Measurements from ENCODE around the gene ZNF740. TPM values are rescaled to one million over a fixed set of nuclear protein-coding genes. Genes with fewer than 3 reads are reported as not detected.
"Not testable (repeated sequence)": the region's sequence is repeated elsewhere in the genome, so short reads cannot be mapped to it uniquely, and the experiment has no call there.

ZNF740 gene
- polyA plus RNA-seq, 2 donors: 4.7 to 5.3 TPM

DNA sequence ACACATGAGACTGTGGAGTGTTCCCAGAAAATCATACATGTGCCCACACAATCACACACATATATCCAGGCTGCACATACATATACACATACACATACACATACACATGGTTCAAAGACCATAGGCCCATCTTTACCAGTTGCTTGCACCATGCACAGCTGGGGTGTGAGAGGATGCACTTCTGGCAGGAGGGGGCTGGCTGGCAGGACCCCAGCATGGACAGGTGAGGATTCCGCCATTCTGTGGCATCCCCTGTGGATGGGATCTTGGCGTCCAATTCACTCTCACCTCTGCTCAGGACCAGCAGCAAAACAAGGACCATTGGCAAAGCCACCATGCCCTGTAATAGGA is 19.6 kb downstream of the ZNF740 start:
- peaks cover 4 to 6% of the 10 kb centered on the region in 2 donors for H3K36me3 ChIP-seq (ENCODE audit: control insufficient read depth in 2 of 2, insufficient read depth in 2 of 2, low read length in 1 of 2)
- no peaks in the 10 kb centered on the region for H3K27me3 ChIP-seq (ENCODE audit: control insufficient read depth in 1 of 2, insufficient read depth in 2 of 2, low read length in 2 of 2)
- 77 to 93% methylated on average over 2 of the region's 2 CpGs for WGBS, 2 donors
- H3K4me3 ChIP-seq (ENCODE audit: low read depth in 1 of 2, low read length in 2 of 2): no peak overlapping the region
- H3K9me3 ChIP-seq (ENCODE audit: control insufficient read depth in 2 of 2, insufficient read depth in 1 of 2, low read depth in 1 of 2, low read length in 1 of 2): no peaks in the 10 kb centered on the region
- peaks cover 0 to 3% of the 10 kb centered on the region in 2 donors for H3K4me1 ChIP-seq (ENCODE audit: control insufficient read depth in 2 of 2, insufficient read depth in 2 of 2, low read length in 1 of 2)
- no peak overlapping the region for H3K27ac ChIP-seq (ENCODE audit: low read depth in 2 of 2, low read length in 1 of 2)

DNA sequence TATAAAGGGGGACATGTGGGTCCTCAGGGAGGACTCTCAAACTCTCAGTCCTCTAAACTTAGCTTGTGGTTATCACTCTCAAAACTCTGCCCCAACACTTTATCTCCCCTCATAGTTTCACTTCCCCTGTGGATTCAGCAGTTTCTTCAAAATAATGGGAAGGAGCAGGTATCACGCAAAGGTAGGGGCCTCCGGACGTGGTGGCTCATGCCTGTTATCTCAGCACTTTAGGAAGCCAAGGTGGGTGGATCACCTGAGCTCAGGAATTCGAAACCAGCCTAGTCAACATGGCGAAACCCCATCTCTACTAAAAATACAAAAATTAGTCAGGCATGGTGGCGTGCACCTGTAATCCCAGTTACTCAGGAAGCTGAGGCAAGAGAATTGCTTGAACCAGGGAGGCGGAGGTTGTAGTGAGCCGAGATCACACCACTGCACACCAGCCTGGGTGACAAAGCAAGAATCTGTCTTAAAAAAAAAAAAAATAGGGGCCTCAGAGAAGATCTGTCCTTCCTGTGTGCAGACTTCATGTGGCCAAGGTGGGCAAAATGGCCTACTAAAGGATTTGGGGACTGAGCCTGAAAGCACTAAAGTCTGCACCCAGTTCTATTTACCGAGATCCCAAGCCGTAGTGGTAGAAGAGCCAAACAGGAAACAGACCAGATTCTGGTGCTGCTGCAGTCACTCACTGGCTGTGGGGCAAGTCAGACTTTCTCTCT is 20.1 kb downstream of the ZNF740 start:
- Histone ChIP-seq H3K9me3 (ENCODE audit: control insufficient read depth in 2 of 2, insufficient read depth in 1 of 2, low read depth in 1 of 2, low read length in 1 of 2) (no peaks in the 10 kb centered on the region), H3K36me3 (ENCODE audit: control insufficient read depth in 2 of 2, insufficient read depth in 2 of 2, low read length in 1 of 2) (peaks cover 4 to 6% of the 10 kb centered on the region in 2 donors), H3K27me3 (ENCODE audit: control insufficient read depth in 1 of 2, insufficient read depth in 2 of 2, low read length in 2 of 2) (no peaks in the 10 kb centered on the region), H3K27ac (ENCODE audit: low read depth in 2 of 2, low read length in 1 of 2) (no peak overlapping the region), H3K4me1 (ENCODE audit: control insufficient read depth in 2 of 2, insufficient read depth in 2 of 2, low read length in 1 of 2) (peaks cover 0 to 3% of the 10 kb centered on the region in 2 donors), H3K4me3 (ENCODE audit: low read depth in 1 of 2, low read length in 2 of 2) (no peak overlapping the region)
- WGBS, 2 donors: 71 to 76% methylated on average over 10 of the region's 10 CpGs

DNA sequence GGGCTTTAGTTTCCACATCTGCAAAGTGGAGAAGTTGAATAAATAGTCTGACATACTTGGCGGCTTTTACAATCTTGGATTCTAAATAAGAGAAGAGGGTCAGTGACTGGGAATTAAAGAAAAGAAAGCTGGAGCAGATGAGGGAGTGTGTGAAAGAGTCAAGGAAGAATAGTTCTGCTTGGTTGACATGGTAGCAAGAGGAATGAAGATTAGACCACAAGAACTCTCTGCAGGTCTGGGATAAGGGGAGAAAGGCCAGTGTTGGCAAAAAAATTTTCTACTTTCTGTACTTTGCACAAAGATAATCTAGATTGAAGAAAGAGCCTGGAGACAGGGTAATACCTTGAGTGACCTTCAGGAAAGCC is 20.6 kb downstream of the ZNF740 start:
- H3K36me3 ChIP-seq (ENCODE audit: control insufficient read depth in 2 of 2, insufficient read depth in 2 of 2, low read length in 1 of 2): peaks cover 4 to 6% of the 10 kb centered on the region in 2 donors
- H3K27me3 ChIP-seq (ENCODE audit: control insufficient read depth in 1 of 2, insufficient read depth in 2 of 2, low read length in 2 of 2): no peaks in the 10 kb centered on the region
- H3K4me1 ChIP-seq (ENCODE audit: control insufficient read depth in 2 of 2, insufficient read depth in 2 of 2, low read length in 1 of 2): peaks cover 0 to 3% of the 10 kb centered on the region in 2 donors
- no peaks in the 10 kb centered on the region for H3K9me3 ChIP-seq (ENCODE audit: control insufficient read depth in 2 of 2, insufficient read depth in 1 of 2, low read depth in 1 of 2, low read length in 1 of 2)
- no peak overlapping the region for H3K27ac ChIP-seq (ENCODE audit: low read depth in 2 of 2, low read length in 1 of 2)
- H3K4me3 ChIP-seq (ENCODE audit: low read depth in 1 of 2, low read length in 2 of 2): no peak overlapping the region
- WGBS, 2 donors: 69% methylated on average over 1 of the region's 1 CpG

DNA sequence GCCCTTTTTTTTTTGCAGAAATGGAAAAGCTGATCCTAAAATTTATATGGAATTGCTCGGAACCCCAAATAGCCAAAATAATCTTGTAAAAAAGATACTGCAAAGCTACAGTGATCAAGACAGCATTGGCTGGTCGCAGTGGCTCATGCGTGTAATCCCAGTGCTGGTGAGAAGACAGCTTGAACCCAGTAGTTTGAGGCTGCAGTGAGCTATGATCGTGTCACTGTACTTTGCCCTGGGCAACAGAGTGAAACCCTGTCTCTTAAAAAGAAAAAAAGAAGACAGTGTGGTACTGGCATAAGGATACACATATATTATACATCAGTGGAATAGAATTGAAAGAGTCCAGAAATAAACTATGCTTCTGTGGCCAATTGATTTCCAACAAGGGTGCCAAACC is 21.1 kb downstream of the ZNF740 start:
- no peak overlapping the region for H3K27ac ChIP-seq (ENCODE audit: low read depth in 2 of 2, low read length in 1 of 2)
- no peaks in the 10 kb centered on the region for H3K27me3 ChIP-seq (ENCODE audit: control insufficient read depth in 1 of 2, insufficient read depth in 2 of 2, low read length in 2 of 2)
- no peaks in the 10 kb centered on the region for H3K9me3 ChIP-seq (ENCODE audit: control insufficient read depth in 2 of 2, insufficient read depth in 1 of 2, low read depth in 1 of 2, low read length in 1 of 2)
- WGBS, 2 donors: 85 to 87% methylated on average over 4 of the region's 4 CpGs
- H3K36me3 ChIP-seq (ENCODE audit: control insufficient read depth in 2 of 2, insufficient read depth in 2 of 2, low read length in 1 of 2): peaks cover 4 to 6% of the 10 kb centered on the region in 2 donors
- H3K4me1 ChIP-seq (ENCODE audit: control insufficient read depth in 2 of 2, insufficient read depth in 2 of 2, low read length in 1 of 2): peaks cover 0 to 4% of the 10 kb centered on the region in 2 donors
- H3K4me3 ChIP-seq (ENCODE audit: low read depth in 1 of 2, low read length in 2 of 2): no peak overlapping the region

DNA sequence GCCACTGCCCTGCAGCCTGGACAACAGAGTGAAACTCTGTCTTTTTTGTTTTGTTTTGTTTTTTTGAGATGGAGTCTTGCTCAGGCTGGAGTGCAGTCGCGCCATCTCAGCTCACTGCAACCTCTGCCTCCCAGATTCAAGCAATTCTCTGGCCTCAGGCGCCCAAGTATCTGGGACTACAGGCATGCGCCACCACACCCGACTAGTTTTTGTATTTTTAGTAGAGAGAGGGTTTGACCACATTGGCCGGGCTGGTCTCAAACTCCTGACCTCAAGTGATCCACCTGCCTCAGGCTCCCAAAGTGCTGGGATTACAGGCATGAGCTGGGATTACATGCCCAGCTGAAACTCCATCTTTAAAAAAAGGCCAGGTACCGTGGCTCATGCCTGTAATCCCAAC is 21.8 kb downstream of the ZNF740 start:
- 80 to 89% methylated on average over 7 of the region's 7 CpGs for WGBS, 2 donors
- H3K27me3 ChIP-seq (ENCODE audit: control insufficient read depth in 1 of 2, insufficient read depth in 2 of 2, low read length in 2 of 2); H3K36me3 ChIP-seq (ENCODE audit: control insufficient read depth in 2 of 2, insufficient read depth in 2 of 2, low read length in 1 of 2); H3K27ac ChIP-seq (ENCODE audit: low read depth in 2 of 2, low read length in 1 of 2); H3K9me3 ChIP-seq (ENCODE audit: control insufficient read depth in 2 of 2, insufficient read depth in 1 of 2, low read depth in 1 of 2, low read length in 1 of 2); H3K4me1 ChIP-seq (ENCODE audit: control insufficient read depth in 2 of 2, insufficient read depth in 2 of 2, low read length in 1 of 2); H3K4me3 ChIP-seq (ENCODE audit: low read depth in 1 of 2, low read length in 2 of 2): not testable (repeated sequence)

DNA sequence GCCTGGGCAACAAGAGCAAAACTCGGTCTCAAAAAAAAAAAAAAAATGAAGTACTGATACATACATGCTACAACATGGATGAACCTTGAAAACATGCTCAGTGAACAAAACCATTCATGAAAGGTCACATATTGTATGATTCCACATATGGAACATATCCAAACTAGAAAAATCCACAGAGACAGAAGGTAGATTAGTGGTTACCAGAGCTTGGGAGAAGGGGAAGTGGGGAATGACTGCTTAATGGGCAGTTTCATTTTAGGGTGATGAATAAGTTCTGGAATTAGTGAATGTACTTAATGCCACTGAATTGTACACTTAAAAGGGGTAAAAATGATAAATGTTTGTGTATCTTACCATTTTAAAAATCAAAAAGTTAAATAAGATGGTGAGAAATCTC is 23.8 kb downstream of the ZNF740 start:
- Histone ChIP-seq H3K27ac (ENCODE audit: low read depth in 2 of 2, low read length in 1 of 2) (no peak overlapping the region), H3K36me3 (ENCODE audit: control insufficient read depth in 2 of 2, insufficient read depth in 2 of 2, low read length in 1 of 2) (peaks cover 0 to 4% of the 10 kb centered on the region in 2 donors), H3K27me3 (ENCODE audit: control insufficient read depth in 1 of 2, insufficient read depth in 2 of 2, low read length in 2 of 2) (no peaks in the 10 kb centered on the region), H3K4me3 (ENCODE audit: low read depth in 1 of 2, low read length in 2 of 2) (no peak overlapping the region), H3K4me1 (ENCODE audit: control insufficient read depth in 2 of 2, insufficient read depth in 2 of 2, low read length in 1 of 2) (peaks cover 3 to 4% of the 10 kb centered on the region in 2 donors), H3K9me3 (ENCODE audit: control insufficient read depth in 2 of 2, insufficient read depth in 1 of 2, low read depth in 1 of 2, low read length in 1 of 2) (no peaks in the 10 kb centered on the region)
- WGBS, 2 donors: 97 to 100% methylated on average over 1 of the region's 1 CpG

DNA sequence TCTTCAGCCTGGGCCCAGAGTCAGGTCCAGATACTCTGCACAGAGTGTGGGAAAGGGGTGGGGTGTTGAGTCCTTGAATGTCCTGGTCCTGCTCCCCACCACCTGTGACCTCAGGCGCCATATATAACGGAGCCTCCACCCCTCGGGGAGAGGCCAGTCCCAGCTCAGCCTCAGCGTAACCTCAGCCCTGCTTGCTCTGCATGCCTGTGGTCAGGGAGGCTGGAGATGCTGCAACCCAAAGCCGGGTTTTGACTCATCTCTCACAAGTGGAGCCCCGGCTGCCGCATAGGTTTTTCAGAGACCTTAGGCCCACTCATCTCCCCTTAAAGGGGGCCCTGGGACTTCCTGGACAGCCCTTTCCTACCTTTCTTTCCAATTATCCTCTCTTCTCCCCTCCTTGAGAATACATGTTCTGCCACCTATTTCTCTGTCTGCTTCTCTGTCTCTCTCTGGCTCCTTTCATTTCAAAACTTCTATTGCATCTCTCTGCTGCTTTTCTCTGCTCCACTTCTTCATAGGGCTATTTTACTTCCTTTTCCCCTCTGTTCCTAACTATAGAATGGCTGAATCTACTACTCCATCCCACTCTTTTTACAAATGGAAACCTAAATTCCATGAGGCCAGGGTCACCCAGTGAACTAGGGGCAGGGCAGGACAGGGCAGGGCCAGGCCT is 25.4 kb downstream of the ZNF740 start:
- Histone ChIP-seq H3K9me3 (ENCODE audit: control insufficient read depth in 2 of 2, insufficient read depth in 1 of 2, low read depth in 1 of 2, low read length in 1 of 2) (no peaks in the 10 kb centered on the region), H3K27me3 (ENCODE audit: control insufficient read depth in 1 of 2, insufficient read depth in 2 of 2, low read length in 2 of 2) (no peaks in the 10 kb centered on the region), H3K27ac (ENCODE audit: low read depth in 2 of 2, low read length in 1 of 2) (peak overlapping the region in 1 of 2 donors; percentile 60), H3K36me3 (ENCODE audit: control insufficient read depth in 2 of 2, insufficient read depth in 2 of 2, low read length in 1 of 2) (peaks cover 5 to 7% of the 10 kb centered on the region in 2 donors), H3K4me3 (ENCODE audit: low read depth in 1 of 2, low read length in 2 of 2) (no peak overlapping the region), H3K4me1 (ENCODE audit: control insufficient read depth in 2 of 2, insufficient read depth in 2 of 2, low read length in 1 of 2) (peaks cover 3 to 4% of the 10 kb centered on the region in 2 donors)
- WGBS, 2 donors: 66 to 72% methylated on average over 7 of the region's 7 CpGs

DNA sequence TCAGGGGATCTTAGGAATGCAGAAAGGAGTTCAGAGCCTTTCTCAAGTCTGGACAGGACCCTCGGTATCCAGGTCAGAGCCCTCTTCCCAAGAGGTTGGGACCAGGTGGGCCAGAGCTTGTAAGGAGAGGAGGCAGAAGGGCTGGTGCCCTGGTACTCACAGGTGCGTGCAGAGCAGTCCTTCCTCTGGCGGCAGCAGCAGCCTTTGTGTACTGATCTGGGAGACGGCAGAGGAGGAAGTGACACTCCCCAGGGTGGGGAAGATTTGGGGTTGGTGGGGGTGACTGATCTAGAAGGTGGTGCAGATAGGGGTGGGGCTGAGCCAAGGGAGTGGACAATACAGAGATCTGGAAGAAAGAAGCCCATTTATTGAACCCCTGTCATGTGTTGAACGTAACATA is 26.5 kb downstream of the ZNF740 start, which contains the start of gene ITGB7:
Gene ITGB7 (minus strand): TSS at position 210 of the 400 bp plus-strand sequence. CDS start 6,808 bp downstream, outside the sequence.
- H3K4me1 ChIP-seq (ENCODE audit: control insufficient read depth in 2 of 2, insufficient read depth in 2 of 2, low read length in 1 of 2): peaks cover 3 to 4% of the 10 kb centered on the region in 2 donors
- H3K4me3 ChIP-seq (ENCODE audit: low read depth in 1 of 2, low read length in 2 of 2): peak within 1 kb of the TSS in 1 of 2 donors; percentile 27
- 29 to 43% methylated on average over 5 of the region's 5 CpGs for WGBS, 2 donors
- H3K36me3 ChIP-seq (ENCODE audit: control insufficient read depth in 2 of 2, insufficient read depth in 2 of 2, low read length in 1 of 2): peaks cover 15 to 18% of the 10 kb centered on the region in 2 donors
- H3K27ac ChIP-seq (ENCODE audit: low read depth in 2 of 2, low read length in 1 of 2): peak within 1 kb of the TSS; percentile 56 to 60
- H3K27me3 ChIP-seq (ENCODE audit: control insufficient read depth in 1 of 2, insufficient read depth in 2 of 2, low read length in 2 of 2): no peaks in the 10 kb centered on the region
- H3K9me3 ChIP-seq (ENCODE audit: control insufficient read depth in 2 of 2, insufficient read depth in 1 of 2, low read depth in 1 of 2, low read length in 1 of 2): peaks cover 0 to 3% of the 10 kb centered on the region in 2 donors

DNA sequence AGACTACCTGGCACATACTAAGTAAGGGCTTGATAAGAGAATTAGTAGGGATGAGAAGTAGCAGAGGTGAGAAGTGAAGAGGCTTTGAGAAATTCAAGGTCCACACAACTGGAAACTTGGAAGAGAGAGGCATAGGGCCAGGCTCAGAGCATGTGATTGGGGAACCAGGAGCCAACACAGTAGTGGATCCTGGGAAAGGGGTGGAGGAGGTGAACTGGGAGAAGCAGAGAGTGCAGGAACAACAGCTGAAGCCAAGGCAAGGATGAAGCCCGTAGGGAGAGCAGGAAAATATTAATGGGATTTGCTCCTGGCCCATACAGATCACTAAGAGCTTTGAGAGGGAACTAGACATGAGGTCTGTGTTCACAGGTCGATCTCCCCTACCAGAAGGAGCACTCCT is 27.9 kb downstream of the ZNF740 start:
- 44 to 57% methylated on average over 2 of the region's 2 CpGs for WGBS, 2 donors
- Histone ChIP-seq H3K27me3 (ENCODE audit: control insufficient read depth in 1 of 2, insufficient read depth in 2 of 2, low read length in 2 of 2) (no peaks in the 10 kb centered on the region), H3K27ac (ENCODE audit: low read depth in 2 of 2, low read length in 1 of 2) (peak overlapping the region in 1 of 2 donors; percentile 57), H3K4me1 (ENCODE audit: control insufficient read depth in 2 of 2, insufficient read depth in 2 of 2, low read length in 1 of 2) (peaks cover 3 to 4% of the 10 kb centered on the region in 2 donors), H3K9me3 (ENCODE audit: control insufficient read depth in 2 of 2, insufficient read depth in 1 of 2, low read depth in 1 of 2, low read length in 1 of 2) (peaks cover 0 to 3% of the 10 kb centered on the region in 2 donors), H3K36me3 (ENCODE audit: control insufficient read depth in 2 of 2, insufficient read depth in 2 of 2, low read length in 1 of 2) (peaks cover 19 to 29% of the 10 kb centered on the region in 2 donors), H3K4me3 (ENCODE audit: low read depth in 1 of 2, low read length in 2 of 2) (no peak overlapping the region)
